HG03342 (cell line): ENCODE data around the gene WDR86.

Experiments used
- ATAC-seq: cut with Tn5 transposase; IDR thresholded peaks from one replicate; pipeline ENCODE4 v1.9.1; 2021; ENCODE audit warnings: mild to moderate bottlenecking, moderate library complexity; ENCODE audit not compliant: unreplicated experiment

WDR86 gene

GRCh38 chr7:151392002-151392401 lies 17.8 kb downstream of the WDR86 start:
- ATAC-seq = no peak

GRCh38 chr7:151391358-151391730 lies 18.5 kb downstream of the WDR86 start:
- no peak for ATAC-seq

- ATAC-seq = no peak
Observed at GRCh38 chr7:151390598-151391357, 19.1 kb downstream of the WDR86 start.

- ATAC-seq = no peak
Observed at GRCh38 chr7:151389768-151390597, 19.9 kb downstream of the WDR86 start.

- no peak for ATAC-seq
Observed at GRCh38 chr7:151389096-151389767, 20.6 kb downstream of the WDR86 start.

- ATAC-seq = no peak
Observed at GRCh38 chr7:151388430-151388829, 21.4 kb downstream of the WDR86 start.

GRCh38 chr7:151388007-151388297 lies 21.9 kb downstream of the WDR86 start:
- ATAC-seq = no peak

GRCh38 chr7:151387161-151388006 lies 22.5 kb downstream of the WDR86 start:
- ATAC-seq = no peak

GRCh38 chr7:151386301-151387160 lies 23.3 kb downstream of the WDR86 start:
- no peak for ATAC-seq

GRCh38 chr7:151385626-151386300 lies 24.1 kb downstream of the WDR86 start:
- no peak for ATAC-seq

- no peak for ATAC-seq
Observed at GRCh38 chr7:151384776-151385625, 24.8 kb downstream of the WDR86 start.

- no peak for ATAC-seq
Observed at GRCh38 chr7:151384352-151384697, 25.5 kb downstream of the WDR86 start.

- no peak for ATAC-seq
Observed at GRCh38 chr7:151383638-151384351, 26.0 kb downstream of the WDR86 start.

GRCh38 chr7:151382079-151382885 lies 27.6 kb downstream of the WDR86 start:
- ATAC-seq = no peak

GRCh38 chr7:151381348-151382078 lies 28.3 kb downstream of the WDR86 start:
- no peak for ATAC-seq

GRCh38 chr7:151381098-151381347 lies 28.8 kb downstream of the WDR86 start:
- no peak for ATAC-seq
